Memory B cell (primary cell): ENCODE data around the gene CFAP298.
"Not testable (repeated sequence)": the region's sequence is repeated elsewhere in the genome, so short reads cannot be mapped to it uniquely, and the experiment has no call there.

Source experiments
- ATAC-seq: fragments of 150-1000 bp; cut with Tn5 transposase; 2 replicates; pipeline ENCODE4 v1.10.0; 2021; ENCODE audit warnings: low read depth, mild to moderate bottlenecking, moderate library complexity
- DNase-seq, 2 donors: peaks; one replicate each; pipeline ENCODE4 v3.0.0; 2022; ENCODE audit warnings: low spot score in 2 of 2
- H3K27ac Mint-ChIP-seq: one replicate; pipeline ENCODE4 v1.8.0; 2022; ENCODE audit warnings: mild to moderate bottlenecking, moderate library complexity, mixed read lengths
- H3K27me3 Mint-ChIP-seq: one replicate; pipeline ENCODE4 v1.8.0; 2022; ENCODE audit warnings: mixed read lengths
- H3K36me3 Mint-ChIP-seq: one replicate; pipeline ENCODE4 v1.8.0; 2022; ENCODE audit warnings: mild to moderate bottlenecking, mixed read lengths
- H3K4me1 Mint-ChIP-seq: one replicate; pipeline ENCODE4 v1.8.0; 2022; ENCODE audit warnings: mixed read lengths
- H3K4me3 Mint-ChIP-seq: one replicate; pipeline ENCODE4 v1.8.0; 2022; ENCODE audit warnings: mild to moderate bottlenecking, moderate library complexity, mixed read lengths
- H3K9me3 Mint-ChIP-seq: one replicate; pipeline ENCODE4 v1.8.0; 2022; ENCODE audit warnings: mixed read lengths

Gene CFAP298

GRCh38 chr21:32566741-32567389 is 45.3 kb downstream of the CFAP298 start:
- Mint-ChIP-seq H3K4me1 (peaks cover 4% of the 10 kb centered on the region), H3K4me3 (no peak overlapping the region), H3K36me3 (no peaks in the 10 kb centered on the region), H3K9me3 (peaks cover 5% of the 10 kb centered on the region), H3K27me3 (peaks cover 5% of the 10 kb centered on the region), H3K27ac (no peak overlapping the region)
- no peak for ATAC-seq
- DNase-seq = no peak

GRCh38 chr21:32565856-32566465 is 46.2 kb downstream of the CFAP298 start:
- no peak for ATAC-seq
- no peak overlapping the region for H3K27ac Mint-ChIP-seq
- no peak overlapping the region for H3K4me3 Mint-ChIP-seq
- no peaks in the 10 kb centered on the region for H3K36me3 Mint-ChIP-seq
- H3K9me3 Mint-ChIP-seq = peaks cover 5% of the 10 kb centered on the region
- H3K27me3 Mint-ChIP-seq = peaks cover 5% of the 10 kb centered on the region
- no peak for DNase-seq
- peaks cover 4% of the 10 kb centered on the region for H3K4me1 Mint-ChIP-seq

GRCh38 chr21:32562915-32563314 is 49.3 kb downstream of the CFAP298 start:
- Mint-ChIP-seq H3K9me3 (peaks cover 5% of the 10 kb centered on the region), H3K36me3 (no peaks in the 10 kb centered on the region), H3K27me3 (peaks cover 4% of the 10 kb centered on the region), H3K27ac (no peak overlapping the region), H3K4me1 (no peaks in the 10 kb centered on the region), H3K4me3 (no peak overlapping the region)
- DNase-seq (no peak), ATAC-seq (no peak)

GRCh38 chr21:32562426-32562825 is 49.8 kb downstream of the CFAP298 start:
- ATAC-seq (no peak), DNase-seq (no peak)
- Mint-ChIP-seq H3K36me3 (no peaks in the 10 kb centered on the region), H3K4me3 (no peak overlapping the region), H3K9me3 (peaks cover 5% of the 10 kb centered on the region), H3K27ac (no peak overlapping the region), H3K27me3 (peaks cover 5% of the 10 kb centered on the region), H3K4me1 (no peaks in the 10 kb centered on the region)

GRCh38 chr21:32561476-32561875 is 50.7 kb downstream of the CFAP298 start:
- not testable (repeated sequence) for H3K27ac Mint-ChIP-seq, H3K27me3 Mint-ChIP-seq, H3K9me3 Mint-ChIP-seq, H3K36me3 Mint-ChIP-seq, H3K4me3 Mint-ChIP-seq, H3K4me1 Mint-ChIP-seq, ATAC-seq, DNase-seq

- ATAC-seq = no peak
- H3K27ac Mint-ChIP-seq = no peak overlapping the region
These were observed 51.3 kb downstream of the CFAP298 start for GRCh38 chr21:32560896-32561295.

GRCh38 chr21:32559006-32559610 is 53.1 kb downstream of the CFAP298 start:
- H3K9me3 Mint-ChIP-seq = no peaks in the 10 kb centered on the region
- no peak overlapping the region for H3K27ac Mint-ChIP-seq

More at GRCh38 chr21:32560896-32561295, 51.3 kb downstream of the CFAP298 start:
- H3K36me3 Mint-ChIP-seq = no peaks in the 10 kb centered on the region
- no peaks in the 10 kb centered on the region for H3K4me1 Mint-ChIP-seq
- no peak overlapping the region for H3K4me3 Mint-ChIP-seq
- DNase-seq = no peak
- H3K9me3 Mint-ChIP-seq = peaks cover 5% of the 10 kb centered on the region
- H3K27me3 Mint-ChIP-seq = peaks cover 6% of the 10 kb centered on the region

GRCh38 chr21:32558106-32558505 is 54.1 kb downstream of the CFAP298 start:
- Mint-ChIP-seq H3K4me1 (no peaks in the 10 kb centered on the region), H3K4me3 (no peak overlapping the region), H3K27ac (no peak overlapping the region), H3K9me3 (no peaks in the 10 kb centered on the region), H3K27me3 (peaks cover 3% of the 10 kb centered on the region), H3K36me3 (no peaks in the 10 kb centered on the region)
- no peak for ATAC-seq
- no peak for DNase-seq

More at GRCh38 chr21:32559006-32559610, 53.1 kb downstream of the CFAP298 start:
- no peak for DNase-seq
- H3K4me1 Mint-ChIP-seq = no peaks in the 10 kb centered on the region
- peaks cover 3% of the 10 kb centered on the region for H3K27me3 Mint-ChIP-seq
- H3K4me3 Mint-ChIP-seq = no peak overlapping the region
- no peak for ATAC-seq
- H3K36me3 Mint-ChIP-seq = no peaks in the 10 kb centered on the region

- no peaks in the 10 kb centered on the region for H3K36me3 Mint-ChIP-seq
- no peak overlapping the region for H3K27ac Mint-ChIP-seq
- H3K27me3 Mint-ChIP-seq = peaks cover 5% of the 10 kb centered on the region
- no peaks in the 10 kb centered on the region for H3K4me1 Mint-ChIP-seq
- H3K9me3 Mint-ChIP-seq = no peaks in the 10 kb centered on the region
- ATAC-seq = no peak
- H3K4me3 Mint-ChIP-seq = no peak overlapping the region
- DNase-seq = no peak
These were observed 57.1 kb downstream of the CFAP298 start for GRCh38 chr21:32554832-32555638.

GRCh38 chr21:32549886-32550285 is 62.3 kb downstream of the CFAP298 start:
- no peak overlapping the region for H3K4me3 Mint-ChIP-seq
- H3K27me3 Mint-ChIP-seq = peaks cover 12% of the 10 kb centered on the region
- DNase-seq (no peak), ATAC-seq (no peak)
- H3K4me1 Mint-ChIP-seq = no peaks in the 10 kb centered on the region
- no peaks in the 10 kb centered on the region for H3K36me3 Mint-ChIP-seq
- H3K9me3 Mint-ChIP-seq = no peaks in the 10 kb centered on the region
- H3K27ac Mint-ChIP-seq = no peak overlapping the region

- ATAC-seq (no peak), DNase-seq (no peak)
- peaks cover 12% of the 10 kb centered on the region for H3K27me3 Mint-ChIP-seq
- no peaks in the 10 kb centered on the region for H3K9me3 Mint-ChIP-seq
- no peak overlapping the region for H3K4me3 Mint-ChIP-seq
- H3K27ac Mint-ChIP-seq = no peak overlapping the region
- no peaks in the 10 kb centered on the region for H3K36me3 Mint-ChIP-seq
- no peaks in the 10 kb centered on the region for H3K4me1 Mint-ChIP-seq
These were observed 62.7 kb downstream of the CFAP298 start for GRCh38 chr21:32549440-32549839.
